ENCODE measurements around the gene RABL6.

DNA sequence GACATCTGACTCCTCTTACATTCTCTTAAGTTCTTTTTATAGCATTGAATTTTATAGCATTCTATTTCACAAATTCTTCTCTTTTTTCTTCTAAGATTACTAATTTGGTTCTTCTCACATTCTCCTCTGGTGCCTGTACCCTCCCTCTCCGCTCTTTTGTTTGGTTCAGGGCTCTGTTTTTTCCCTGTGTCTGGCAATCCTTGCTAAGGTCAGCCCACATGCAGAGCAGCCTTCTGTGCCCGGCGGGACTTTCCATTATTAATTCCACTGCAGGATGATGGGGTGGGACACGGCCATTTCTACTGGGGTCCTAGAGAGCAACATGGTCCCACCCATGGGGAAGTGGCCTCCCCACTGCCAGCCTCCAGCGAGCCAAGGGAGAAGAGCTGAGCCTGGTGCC lies 68.7 kb downstream of the RABL6 start:
- TF ChIP-seq, protein P1, sequence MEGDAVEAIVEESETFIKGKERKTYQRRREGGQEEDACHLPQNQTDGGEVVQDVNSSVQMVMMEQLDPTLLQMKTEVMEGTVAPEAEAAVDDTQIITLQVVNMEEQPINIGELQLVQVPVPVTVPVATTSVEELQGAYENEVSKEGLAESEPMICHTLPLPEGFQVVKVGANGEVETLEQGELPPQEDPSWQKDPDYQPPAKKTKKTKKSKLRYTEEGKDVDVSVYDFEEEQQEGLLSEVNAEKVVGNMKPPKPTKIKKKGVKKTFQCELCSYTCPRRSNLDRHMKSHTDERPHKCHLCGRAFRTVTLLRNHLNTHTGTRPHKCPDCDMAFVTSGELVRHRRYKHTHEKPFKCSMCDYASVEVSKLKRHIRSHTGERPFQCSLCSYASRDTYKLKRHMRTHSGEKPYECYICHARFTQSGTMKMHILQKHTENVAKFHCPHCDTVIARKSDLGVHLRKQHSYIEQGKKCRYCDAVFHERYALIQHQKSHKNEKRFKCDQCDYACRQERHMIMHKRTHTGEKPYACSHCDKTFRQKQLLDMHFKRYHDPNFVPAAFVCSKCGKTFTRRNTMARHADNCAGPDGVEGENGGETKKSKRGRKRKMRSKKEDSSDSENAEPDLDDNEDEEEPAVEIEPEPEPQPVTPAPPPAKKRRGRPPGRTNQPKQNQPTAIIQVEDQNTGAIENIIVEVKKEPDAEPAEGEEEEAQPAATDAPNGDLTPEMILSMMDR (conservative IDR thresholded peaks at IDR 0.05), result no peak
- TF ChIP-seq ZFX (IDR thresholded peaks at IDR 0.05), result no peak

All from C4-2B (cell line).